ENCODE measurements around the gene HIVEP1. TPM values are rescaled to one million over a fixed set of nuclear protein-coding genes. Genes with fewer than 3 reads are reported as not detected.

The HIVEP1 gene
- total and polyA plus RNA-seq, 2 of the 8 experiments (the other 6 are each of a cell fraction or from before 2014, with no cell fraction given): 22.6 to 23.1 TPM

- Histone ChIP-seq H2AFZ (ENCODE audit: low read length) (no peak overlapping the region), H3K27ac (ENCODE audit: low read depth, low read length) (no peak overlapping the region), H2BK20ac (ENCODE audit: low read length) (no peak overlapping the region), H4K20me1 (replicated peaks in 1 of 2; ENCODE audit: control insufficient read depth in 1 of 2, insufficient read depth in 2 of 2, low read length in 2 of 2) (peaks cover 6 to 7% of the 10 kb centered on the region in 2 experiments), H3K27me3 (replicated peaks in 1 of 4; ENCODE audit: control insufficient read depth in 3 of 4, extremely low read depth in 1 of 4, insufficient read depth in 3 of 4, low read length in 3 of 4) (no peaks in the 10 kb centered on the region), H2BK120ac (replicated peaks; ENCODE audit: low read depth, low read length) (no peak overlapping the region), H3K18ac (ENCODE audit: extremely low read depth, low read length) (no peak overlapping the region), H4K8ac (ENCODE audit: extremely low read depth, insufficient read depth, low read length) (no peak overlapping the region), H3K36me3 (ENCODE audit: control insufficient read depth in 2 of 4, insufficient read depth in 4 of 4, low read length in 3 of 4) (peaks cover 0 to 12% (median 0%) of the 10 kb centered on the region in 4 experiments; a peak in 3 of 8 replicates), H3K9ac (replicated peaks in 1 of 4; ENCODE audit: extremely low read depth in 1 of 4, low read depth in 3 of 4, low read length in 3 of 4) (no peak overlapping the region), H3K14ac (ENCODE audit: insufficient read length) (no peak overlapping the region), H3K79me1 (ENCODE audit: low read depth, low read length) (peaks cover 3% of the 10 kb centered on the region), H3K79me2 (ENCODE audit: control insufficient read depth in 1 of 2, insufficient read depth in 2 of 2, low read length in 2 of 2) (peaks cover 8 to 99% of the 10 kb centered on the region in 2 experiments), H2BK5ac (ENCODE audit: low read depth, low read length) (no peak overlapping the region), H4K91ac (replicated peaks; ENCODE audit: insufficient read length, low read length) (no peak overlapping the region), H4K5ac (ENCODE audit: insufficient read length, low read depth, low read length) (no peak overlapping the region), H3K4me2 (ENCODE audit: insufficient read depth in 1 of 2, low read depth in 2 of 2, low read length in 2 of 2) (no peak overlapping the region), H3K23ac (ENCODE audit: insufficient read length) (no peak overlapping the region), H3K56ac (replicated peaks; ENCODE audit: insufficient read length, low read depth, low read length) (no peak overlapping the region), H2AK5ac (ENCODE audit: low read depth, low read length) (no peak overlapping the region), H3K4me3 (ENCODE audit: extremely low read depth in 1 of 4, insufficient read depth in 2 of 4, low read depth in 3 of 4, low read length in 4 of 4) (no peak overlapping the region), H3K23me2 (ENCODE audit: low read depth, low read length) (no peaks in the 10 kb centered on the region), H3K4ac (replicated peaks; ENCODE audit: insufficient read length, low read depth, low read length) (no peak overlapping the region), H3K4me1 (replicated peaks in 1 of 4; ENCODE audit: control insufficient read depth in 3 of 4, insufficient read depth in 4 of 4, low read length in 3 of 4) (peaks cover 0 to 8% (median 3%) of the 10 kb centered on the region in 4 experiments; a peak in 3 of 7 replicates), H2BK15ac (ENCODE audit: low read length) (no peak overlapping the region), H2BK12ac (ENCODE audit: low read depth, low read length) (no peak overlapping the region), H3K9me3 (ENCODE audit: insufficient read depth in 2 of 2, low read depth in 1 of 2, low read length in 1 of 2) (no peaks in the 10 kb centered on the region)
- POLR2A ChIA-PET (ENCODE audit: partially characterized antibody): no interaction called here
- 96% methylated on average over 1 of the region's 1 CpG; no CpG with 5 or more reads in 1 of the 2 experiments for WGBS, 2 experiments (ENCODE audit: extremely low coverage in 1 of 2, insufficient coverage in 1 of 2, insufficient read length in 1 of 2, insufficient replicate concordance in 2 of 2, low coverage in 1 of 2, low lambda C conversion rate in 2 of 2, missing lambda C conversion rate in 1 of 2)
- TF ChIP-seq GTF2F1 (IDR thresholded peaks at IDR 0.05; ENCODE audit: borderline replicate concordance, low read depth, low read length): no peak
- TF ChIP-seq MAX (IDR thresholded peaks at IDR 0.05): no peak
- no peak for TF ChIP-seq TAF1 (IDR thresholded peaks at IDR 0.05; ENCODE audit: low read depth, low read length)
- no peak for TF ChIP-seq CBX5 (IDR thresholded peaks at IDR 0.05; ENCODE audit: low read depth, low read length)
- TF ChIP-seq KDM1A (IDR thresholded peaks at IDR 0.05; ENCODE audit: borderline replicate concordance, low read length): no peak
- TF ChIP-seq SRF (IDR thresholded peaks at IDR 0.05; ENCODE audit: low read depth, low read length): no peak
- CTCF ChIA-PET (ENCODE audit: partially characterized antibody): no interaction called here
- DNase-seq (ENCODE audit: low read depth in 1 of 2, low spot score in 2 of 2) (no peak), FAIRE-seq (no peak)
These were observed 14.7 kb downstream of the HIVEP1 start for GRCh38 chr6:12026833-12027232.
